HG03432 (cell line): Measurements from ENCODE around the gene RTTN.

Experiments used
- ATAC-seq: cut with Tn5 transposase; IDR thresholded peaks from one replicate; pipeline ENCODE4 v1.9.1; 2021; ENCODE audit warnings: mild to moderate bottlenecking, moderate library complexity; ENCODE audit not compliant: unreplicated experiment

Gene RTTN

GRCh38 chr18:70200286-70200685 lies 5.2 kb downstream of the RTTN start:
- ATAC-seq, result no peak

DNA sequence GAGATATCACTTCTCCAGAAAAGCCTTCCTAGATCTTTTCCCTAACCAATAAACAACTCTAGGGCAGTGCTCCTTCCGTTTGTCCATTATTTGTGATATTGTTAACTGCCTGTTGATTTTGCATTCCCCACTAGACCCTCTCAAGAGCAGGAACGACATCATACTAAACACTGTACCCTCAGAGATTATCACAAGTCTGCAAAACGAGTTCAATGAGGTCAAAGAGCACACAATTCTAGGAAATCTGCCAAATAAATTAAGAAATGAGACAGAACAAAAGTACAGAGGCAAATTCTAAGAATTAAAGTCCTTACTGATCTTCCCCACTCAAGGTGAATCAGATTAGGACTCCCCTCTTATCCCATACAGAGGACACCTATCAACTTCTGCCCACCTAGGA lies 7.6 kb downstream of the RTTN start:
- no peak for ATAC-seq

DNA sequence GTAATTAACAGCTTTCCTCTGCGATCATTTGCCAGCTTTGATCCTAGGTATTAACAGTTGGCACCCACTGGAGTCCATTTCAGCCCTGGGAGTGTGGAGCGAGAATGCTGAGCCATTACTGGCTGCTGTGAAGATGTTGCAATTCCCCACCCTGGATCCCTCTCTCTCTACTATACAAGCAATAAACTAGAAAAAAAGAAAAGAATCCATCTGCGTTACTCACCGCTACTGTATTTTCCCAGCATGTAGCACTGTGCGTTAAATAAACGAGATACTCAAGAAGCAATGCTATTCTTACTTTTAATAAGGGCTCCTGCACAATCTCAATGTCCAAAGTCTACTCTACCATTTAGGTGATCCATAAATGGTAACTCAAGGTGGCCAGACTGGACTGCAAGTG lies 8.5 kb downstream of the RTTN start:
- ATAC-seq, result no peak

- peak; percentile 21 for ATAC-seq
Observed at GRCh38 chr18:70195852-70196434, 9.5 kb downstream of the RTTN start.

DNA sequence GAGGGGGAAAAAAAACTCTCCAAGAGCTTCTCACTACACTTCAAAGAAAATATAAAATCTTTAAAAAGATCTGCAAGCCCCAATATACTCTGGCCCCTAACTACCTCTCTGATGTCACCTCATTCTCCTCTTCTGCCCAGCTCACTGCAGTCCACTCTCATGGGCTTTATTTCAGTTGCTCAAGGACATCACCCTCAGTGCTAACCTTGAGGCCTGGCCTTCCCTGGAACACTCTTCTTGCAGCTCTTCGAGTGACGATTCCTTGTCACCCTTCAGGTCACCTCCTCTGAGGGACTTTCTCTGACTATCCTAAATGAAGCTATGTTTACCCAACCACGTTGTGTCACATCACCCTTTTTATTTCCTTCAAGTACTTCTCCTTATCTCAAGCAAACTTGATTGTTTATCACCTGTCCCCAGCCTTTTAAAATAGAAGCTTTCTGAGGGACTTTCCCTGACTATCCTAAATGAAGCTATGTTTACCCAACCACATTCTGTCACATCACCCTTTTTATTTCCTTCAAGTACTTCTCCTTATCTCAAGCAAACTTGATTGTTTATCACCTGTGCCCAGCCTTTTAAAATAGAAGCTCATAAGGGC lies 10.4 kb downstream of the RTTN start:
- ATAC-seq, result peak; percentile 53

DNA sequence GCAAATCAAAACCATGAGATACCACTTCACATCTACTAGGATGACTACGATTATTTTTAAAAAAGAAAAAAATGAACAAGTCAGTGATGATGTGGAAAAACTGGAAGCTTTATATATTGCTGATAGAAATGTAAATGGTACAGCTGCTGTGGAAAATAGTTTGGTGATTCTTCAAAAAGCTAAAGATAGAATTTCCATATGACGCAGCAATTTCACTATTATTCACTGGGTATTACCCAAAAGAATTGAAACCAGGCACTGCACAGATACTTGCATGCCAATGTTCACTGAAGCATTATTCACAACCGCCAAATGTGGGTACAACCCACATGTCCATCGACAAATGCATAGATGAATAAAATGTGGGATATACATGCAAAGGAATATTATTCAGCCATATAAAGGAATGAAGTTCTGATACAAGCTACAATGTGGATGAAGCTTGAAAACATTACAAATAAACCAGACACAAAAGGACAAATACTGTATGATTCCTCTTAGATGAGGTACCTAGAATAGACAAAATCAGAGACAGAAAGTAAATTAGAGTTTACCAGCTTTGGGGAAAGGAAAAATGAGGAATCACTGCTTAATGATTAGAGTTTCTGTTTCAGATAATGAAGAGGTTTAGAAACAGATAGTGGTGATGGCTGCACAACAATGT lies 11.1 kb downstream of the RTTN start:
- peak; percentile 89 for ATAC-seq

GRCh38 chr18:70190529-70190928 lies 15.0 kb downstream of the RTTN start:
- ATAC-seq, result no peak

DNA sequence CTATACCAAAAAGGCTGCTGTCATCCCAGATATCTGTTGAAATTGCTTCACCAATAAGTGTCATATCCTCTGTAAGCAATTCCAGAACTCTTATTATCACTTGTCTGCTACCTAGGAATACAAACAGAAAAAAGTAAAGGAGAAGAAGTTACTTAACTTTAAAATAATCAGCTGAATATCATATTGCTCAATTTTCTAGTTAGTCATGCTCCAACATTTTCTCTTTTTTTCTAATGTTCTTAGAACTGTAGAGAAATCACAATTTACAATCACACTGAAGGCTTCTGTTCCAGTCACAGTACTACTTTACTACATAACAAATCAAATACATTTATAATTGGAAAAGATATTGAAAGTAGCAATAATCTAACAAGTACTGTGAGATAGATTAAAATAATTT lies 17.4 kb downstream of the RTTN start:
- ATAC-seq, result no peak

- ATAC-seq, result no peak
Observed at GRCh38 chr18:70183441-70183840, 22.0 kb downstream of the RTTN start.

DNA sequence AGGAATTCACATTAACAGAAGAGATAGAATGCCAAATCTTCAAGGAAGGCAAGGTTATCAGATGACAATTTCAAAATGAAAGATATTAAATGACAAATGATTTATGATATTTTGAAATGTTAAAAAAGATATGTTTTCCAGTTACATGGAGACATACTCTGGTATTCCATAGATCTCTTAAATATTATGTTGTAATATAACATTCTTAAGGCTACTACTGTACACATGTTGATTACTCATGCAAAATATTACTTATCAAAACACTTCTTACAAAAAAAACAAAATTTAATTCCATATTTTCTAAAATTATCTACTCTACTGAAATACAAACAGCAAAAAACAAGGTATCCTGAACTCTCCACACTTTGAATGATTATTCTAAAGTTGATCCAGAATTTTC lies 22.9 kb downstream of the RTTN start:
- ATAC-seq, result no peak

GRCh38 chr18:70181725-70182124 lies 23.8 kb downstream of the RTTN start:
- ATAC-seq, result no peak

- ATAC-seq, result no peak
Observed at GRCh38 chr18:70181015-70181414, 24.5 kb downstream of the RTTN start.

GRCh38 chr18:70176537-70176936 lies 28.9 kb downstream of the RTTN start:
- no peak for ATAC-seq

DNA sequence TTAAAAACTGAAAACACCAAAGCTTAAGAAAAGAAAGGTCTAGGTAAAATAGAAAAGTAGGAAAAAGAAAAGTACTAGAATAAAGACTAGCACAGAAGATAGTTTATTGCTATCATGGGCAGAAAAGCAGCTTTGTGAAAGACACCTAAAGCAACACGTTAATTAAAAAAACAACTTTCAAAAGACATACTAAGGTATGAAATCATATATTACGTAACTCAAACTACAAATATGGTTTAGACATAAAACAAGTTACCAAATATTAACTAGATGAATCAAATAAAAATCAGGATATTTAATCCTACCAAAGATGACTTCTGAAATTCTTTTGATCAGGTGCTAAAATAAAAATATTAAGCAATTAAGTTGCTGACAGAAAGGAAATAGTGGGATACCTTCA lies 30.3 kb downstream of the RTTN start:
- no peak for ATAC-seq

DNA sequence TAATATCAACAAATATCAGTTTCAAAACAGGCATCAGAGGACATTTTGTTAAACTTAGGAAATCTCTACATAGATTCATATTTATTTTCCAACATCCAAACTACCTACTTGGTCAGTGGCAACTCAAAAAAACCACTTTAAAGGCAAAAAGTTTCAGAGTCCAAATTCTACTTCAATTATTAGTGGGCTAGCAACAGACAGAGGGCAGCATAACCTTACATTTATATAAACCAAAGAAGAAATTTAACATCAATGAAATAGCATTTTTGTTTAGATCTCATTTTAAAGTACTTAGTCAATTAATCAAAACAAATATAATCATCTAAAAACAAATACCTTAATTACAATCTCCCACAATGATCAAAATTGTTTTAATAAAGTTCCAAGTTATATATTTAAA lies 33.3 kb downstream of the RTTN start:
- ATAC-seq, result no peak

DNA sequence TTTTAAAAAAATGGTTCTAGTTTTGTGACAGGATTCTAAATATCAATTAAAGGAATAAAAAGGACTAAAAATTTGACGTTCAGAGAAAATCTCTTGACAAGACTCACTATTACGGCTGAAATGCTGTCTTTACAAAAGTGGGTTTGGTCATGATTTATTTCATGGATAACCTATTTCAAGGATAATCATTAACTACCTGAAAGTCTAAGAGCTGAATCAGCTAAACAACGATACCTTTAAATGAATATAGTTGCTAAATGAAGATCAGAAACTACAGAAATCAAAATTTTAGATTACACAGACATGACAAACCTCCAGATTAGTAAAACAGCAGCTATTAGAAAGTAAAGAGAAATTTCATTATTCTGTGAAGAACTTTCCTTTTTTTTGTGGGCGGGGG lies 35.7 kb downstream of the RTTN start:
- ATAC-seq, result no peak

DNA sequence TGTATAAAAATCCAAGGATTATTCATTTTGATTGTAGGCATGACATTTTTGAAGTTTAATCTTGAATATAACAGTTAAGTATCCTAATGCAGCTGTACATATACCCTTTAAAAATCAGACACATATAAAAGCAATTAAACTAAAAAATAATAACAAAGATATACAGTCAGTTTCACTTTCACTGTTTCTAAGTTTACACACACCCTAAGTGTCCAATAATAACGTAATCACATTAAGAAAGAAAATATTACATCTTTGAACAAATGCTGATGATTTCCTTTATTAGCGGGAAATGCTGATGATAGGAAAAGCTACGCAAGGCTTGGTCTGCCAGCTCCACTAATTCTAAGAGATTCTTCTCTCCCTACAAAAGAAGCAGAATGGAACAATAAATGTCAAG lies 38.8 kb downstream of the RTTN start:
- ATAC-seq, result no peak

DNA sequence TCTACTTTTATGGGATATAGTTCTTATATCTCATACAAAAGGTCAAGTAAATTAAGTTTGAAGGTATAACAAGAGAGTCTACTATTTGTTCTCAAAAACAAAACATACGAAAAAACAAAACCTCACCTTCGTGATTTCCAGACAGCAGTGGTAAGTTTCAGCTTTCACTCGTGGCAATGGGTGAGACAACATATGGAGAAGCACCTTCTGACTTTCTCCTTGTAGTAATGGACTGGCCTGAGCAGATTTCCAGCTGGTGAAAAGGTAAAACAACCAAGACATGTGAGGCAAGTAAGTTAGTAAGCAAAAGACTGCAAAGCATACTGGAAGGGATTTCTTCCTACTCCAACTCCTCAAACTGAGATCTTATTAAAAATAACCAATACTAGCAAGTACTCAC lies 39.6 kb downstream of the RTTN start:
- ATAC-seq, result peak; percentile 84

DNA sequence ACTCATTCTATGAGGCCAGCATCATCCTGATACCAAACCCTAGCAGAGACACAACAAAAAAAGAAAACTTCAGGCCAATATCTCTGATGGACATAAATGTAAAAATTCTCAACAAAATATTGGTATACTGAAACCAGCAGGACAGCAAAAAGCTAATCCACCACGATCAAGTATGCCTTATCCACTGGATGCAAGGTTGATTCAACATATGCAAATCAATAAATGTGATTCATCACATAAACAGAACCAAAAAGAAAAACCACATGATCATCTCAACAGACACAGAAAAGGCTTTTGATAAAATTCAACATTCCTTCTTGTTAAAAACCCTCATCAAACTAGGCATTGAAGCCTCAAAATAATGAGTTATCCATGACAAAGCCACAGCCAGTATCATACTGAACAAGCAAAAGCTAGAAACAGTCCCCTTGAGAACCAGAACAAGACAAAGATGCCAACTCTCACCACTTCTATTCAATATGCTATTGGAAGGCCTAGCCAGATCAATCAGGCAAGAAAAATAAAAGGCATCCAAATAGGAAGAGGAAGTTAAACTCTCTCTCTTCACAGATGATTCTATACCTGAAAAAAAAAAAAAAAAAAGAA lies 45.3 kb downstream of the RTTN start:
- ATAC-seq, result no peak

GRCh38 chr18:70158992-70159717 lies 46.3 kb downstream of the RTTN start:
- ATAC-seq, result peak; percentile 91

- no peak for ATAC-seq
Observed at GRCh38 chr18:70156886-70157285, 48.6 kb downstream of the RTTN start.
